Adrenal gland (tissue), 12 donors: ENCODE data around the gene TCEA3. TPM values are rescaled to one million over a fixed set of nuclear protein-coding genes. Genes with fewer than 3 reads are reported as not detected.
"Not testable (repeated sequence)": the region's sequence is repeated elsewhere in the genome, so short reads cannot be mapped to it uniquely, and the experiment has no call there.

Experiments used
- DNase-seq, 7 donors: peaks; one replicate each; pipeline ENCODE4 v3.0.0-alpha.2; 2019 to 2020
- H3K27ac ChIP-seq, 5 donors: fragments of 200-600 bp; sonication (generic) in 4 of 5; 1 replicate in 3 of 5; 2 replicates in 2 of 5; pipeline versions ENCODE4 v1.5.1 to v1.8.0; 2016 to 2020; ENCODE audit warnings: mild to moderate bottlenecking in 1 of 5
- H3K27me3 ChIP-seq: fragments of 200-600 bp; 2 replicates; pipeline ENCODE4 v1.8.0; 2021
- H3K36me3 ChIP-seq, 2 donors: fragments of 200-600 bp; replicated peaks in 1 of 2; 1 replicate in 1 of 2; 2 replicates in 1 of 2; pipeline versions ENCODE4 v1.5.1 to v1.8.0; 2018 to 2022
- H3K4me1 ChIP-seq, 2 donors: fragments of 200-600 bp; replicated peaks in 1 of 2; 1 replicate in 1 of 2; 2 replicates in 1 of 2; pipeline versions ENCODE4 v1.5.1 to v1.8.0; 2018 to 2021
- H3K4me3 ChIP-seq, 4 donors: fragments of 200-600 bp; sonication (generic) in 3 of 4; one replicate each; pipeline ENCODE4 v1.5.1; 2016 to 2018
- H3K9me3 ChIP-seq, 3 donors: fragments of 200-600 bp; sonication (generic) in 1 of 3; replicated peaks in 1 of 3; 1 replicate in 2 of 3; 2 replicates in 1 of 3; pipeline versions ENCODE4 v1.5.1 to v1.8.0; 2016 to 2021
- POLR2A ChIP-seq, 2 donors: fragments of 450-650 bp; IDR thresholded peaks; one replicate each; pipeline ENCODE4 v1.6.1; 2017; ENCODE audit warnings: antibody characterized with exemption in 2 of 2, mild to moderate bottlenecking in 2 of 2, moderate library complexity in 1 of 2
- WGBS, 4 donors: extraction: QIAGEN DNeasy Blood & Tissue Kit in 2 of 4; methylation state at CpG; one replicate each; pipeline versions ENCODE4 v1.1.5 to v1.1.7; 2013 to 2017; 5-methylcytosine and 5-hydroxymethylcytosine counted together
- intact Hi-C, 2 donors: fragments of 100-400 bp; cut with DNase I; formaldehyde crosslinking; loops; one replicate each; pipeline versions ENCODE4 v1.14.1 to v1.15.0; 2022 to 2023
- polyA plus RNA-seq, 3 donors: library from polyadenylated mRNA; stranded (reverse); fragments of 200-250 nt in 2 of 3; fragments of 350-450 nt in 1 of 3; fragmentation: Illumina TruSeq in 1 of 3; extraction: RNeasy Lipid Tissue Mini Kit (QIAGEN cat#74804) in 1 of 3; gene quantifications; one replicate each; pipeline ENCODE4 v1.2.3, GENCODE V29; 2013 to 2014
- total RNA-seq, 9 donors: library from RNA; depleted of rRNA in 4 of 9; stranded (reverse); fragments of >200 nt in 4 of 9; fragments of 120-200 nt in 1 of 9; fragmentation: NEBNext Ultra II Directional in 1 of 9; extraction: Animal tissue kit (Norgen Biotek cat#: 25700) in 1 of 9; gene quantifications; one replicate each; pipeline versions ENCODE4 v1.1.0 to v1.2.4, GENCODE V29; 2013 to 2023
- TF ChIP-seq, protein P1 (sequence below), 6 experiments: fragments of 450-650 bp in 4 of 6; fragments of 200-600 bp in 2 of 6; sonication (generic) in 1 of 6; IDR thresholded peaks; 1 replicate in 5 of 6; 2 replicates in 1 of 6; pipeline versions ENCODE4 v1.5.1 to v1.8.0; 2016 to 2021; ENCODE audit warnings: antibody characterized with exemption in 6 of 6, mild to moderate bottlenecking in 2 of 6, moderate library complexity in 1 of 6
- donor health status: healthy with polysubstance abuse.
- donor health status: Bipolar disorder and iron deficiency.
- donor health status: DM: yes; HTN: yes; CAD: no.
- donor health status: DM: no; HTN: no; CAD: no.
- donor health status: DM: no; HTN: no; CAD: no.
- donor health status: DM: yes; HTN: yes; CAD: no.

TCEA3 gene
- total and polyA plus RNA-seq, 12 donors, result 23.6 to 171 (median 115) TPM

GRCh38 chr1:23381233-23381885 is 43.2 kb downstream of the TCEA3 start:
- TF ChIP-seq POLR2A (IDR thresholded peaks at IDR 0.05), result no peak
- TF ChIP-seq, protein P1, sequence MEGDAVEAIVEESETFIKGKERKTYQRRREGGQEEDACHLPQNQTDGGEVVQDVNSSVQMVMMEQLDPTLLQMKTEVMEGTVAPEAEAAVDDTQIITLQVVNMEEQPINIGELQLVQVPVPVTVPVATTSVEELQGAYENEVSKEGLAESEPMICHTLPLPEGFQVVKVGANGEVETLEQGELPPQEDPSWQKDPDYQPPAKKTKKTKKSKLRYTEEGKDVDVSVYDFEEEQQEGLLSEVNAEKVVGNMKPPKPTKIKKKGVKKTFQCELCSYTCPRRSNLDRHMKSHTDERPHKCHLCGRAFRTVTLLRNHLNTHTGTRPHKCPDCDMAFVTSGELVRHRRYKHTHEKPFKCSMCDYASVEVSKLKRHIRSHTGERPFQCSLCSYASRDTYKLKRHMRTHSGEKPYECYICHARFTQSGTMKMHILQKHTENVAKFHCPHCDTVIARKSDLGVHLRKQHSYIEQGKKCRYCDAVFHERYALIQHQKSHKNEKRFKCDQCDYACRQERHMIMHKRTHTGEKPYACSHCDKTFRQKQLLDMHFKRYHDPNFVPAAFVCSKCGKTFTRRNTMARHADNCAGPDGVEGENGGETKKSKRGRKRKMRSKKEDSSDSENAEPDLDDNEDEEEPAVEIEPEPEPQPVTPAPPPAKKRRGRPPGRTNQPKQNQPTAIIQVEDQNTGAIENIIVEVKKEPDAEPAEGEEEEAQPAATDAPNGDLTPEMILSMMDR (IDR thresholded peaks at IDR 0.05), result no peak
- no peak overlapping the region for H3K27ac ChIP-seq
- intact Hi-C loops, result no loop called here
- DNase-seq, result no peak
- H3K4me3 ChIP-seq, result no peak overlapping the region
- peaks cover 0 to 8% of the 10 kb centered on the region in 2 donors for H3K36me3 ChIP-seq
- no peaks in the 10 kb centered on the region for H3K27me3 ChIP-seq
- H3K9me3 ChIP-seq, result no peaks in the 10 kb centered on the region
- WGBS, 4 donors, result 83 to 90% (median 88%) methylated on average over 5 of the region's 5 CpGs
- peaks cover 10 to 28% of the 10 kb centered on the region in 2 donors for H3K4me1 ChIP-seq

DNA sequence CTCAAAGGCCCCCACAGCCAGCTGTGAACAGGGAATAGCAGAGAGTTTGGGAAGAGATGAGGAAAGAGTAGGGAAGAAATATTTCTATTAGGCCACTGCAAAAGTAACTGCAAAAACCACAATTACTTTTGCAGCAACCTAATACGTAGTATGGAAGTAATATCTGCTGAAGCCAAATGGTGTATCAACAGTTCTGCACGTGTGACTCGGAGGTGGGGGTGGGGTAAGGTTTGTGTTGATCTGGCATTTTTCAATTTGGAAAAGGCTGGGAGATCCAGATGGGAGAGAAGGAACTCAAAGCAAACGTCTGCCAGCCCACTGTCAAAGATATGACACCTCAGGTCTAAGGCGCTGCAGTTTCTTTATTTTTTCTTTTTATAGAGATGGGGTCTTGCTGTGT is 43.8 kb downstream of the TCEA3 start:
- DNase-seq, result no peak
- Histone ChIP-seq H3K27me3 (no peaks in the 10 kb centered on the region), H3K4me1 (peaks cover 10 to 28% of the 10 kb centered on the region in 2 donors), H3K36me3 (peaks cover 0 to 7% of the 10 kb centered on the region in 2 donors), H3K27ac (no peak overlapping the region), H3K4me3 (no peak overlapping the region), H3K9me3 (no peaks in the 10 kb centered on the region)
- intact Hi-C loops, result no loop called here
- no peak for TF ChIP-seq POLR2A (IDR thresholded peaks at IDR 0.05)
- TF ChIP-seq, protein P1 (IDR thresholded peaks at IDR 0.05), result no peak
- WGBS, 4 donors, result 57 to 79% (median 61%) methylated on average over 4 to 5 of the region's 5 CpGs

- intact Hi-C loops, H3K36me3 ChIP-seq, H3K27me3 ChIP-seq, H3K4me3 ChIP-seq, H3K9me3 ChIP-seq, H3K27ac ChIP-seq: not testable (repeated sequence)
- 55 to 64% (median 60%) methylated on average over 4 of the region's 4 CpGs for WGBS, 4 donors
- H3K4me1 ChIP-seq, result peaks cover 10 to 28% of the 10 kb centered on the region in 2 donors
- peak in 1 of 7 donors; percentile 14 for DNase-seq
These were observed 44.3 kb downstream of the TCEA3 start for GRCh38 chr1:23380236-23380635.

DNA sequence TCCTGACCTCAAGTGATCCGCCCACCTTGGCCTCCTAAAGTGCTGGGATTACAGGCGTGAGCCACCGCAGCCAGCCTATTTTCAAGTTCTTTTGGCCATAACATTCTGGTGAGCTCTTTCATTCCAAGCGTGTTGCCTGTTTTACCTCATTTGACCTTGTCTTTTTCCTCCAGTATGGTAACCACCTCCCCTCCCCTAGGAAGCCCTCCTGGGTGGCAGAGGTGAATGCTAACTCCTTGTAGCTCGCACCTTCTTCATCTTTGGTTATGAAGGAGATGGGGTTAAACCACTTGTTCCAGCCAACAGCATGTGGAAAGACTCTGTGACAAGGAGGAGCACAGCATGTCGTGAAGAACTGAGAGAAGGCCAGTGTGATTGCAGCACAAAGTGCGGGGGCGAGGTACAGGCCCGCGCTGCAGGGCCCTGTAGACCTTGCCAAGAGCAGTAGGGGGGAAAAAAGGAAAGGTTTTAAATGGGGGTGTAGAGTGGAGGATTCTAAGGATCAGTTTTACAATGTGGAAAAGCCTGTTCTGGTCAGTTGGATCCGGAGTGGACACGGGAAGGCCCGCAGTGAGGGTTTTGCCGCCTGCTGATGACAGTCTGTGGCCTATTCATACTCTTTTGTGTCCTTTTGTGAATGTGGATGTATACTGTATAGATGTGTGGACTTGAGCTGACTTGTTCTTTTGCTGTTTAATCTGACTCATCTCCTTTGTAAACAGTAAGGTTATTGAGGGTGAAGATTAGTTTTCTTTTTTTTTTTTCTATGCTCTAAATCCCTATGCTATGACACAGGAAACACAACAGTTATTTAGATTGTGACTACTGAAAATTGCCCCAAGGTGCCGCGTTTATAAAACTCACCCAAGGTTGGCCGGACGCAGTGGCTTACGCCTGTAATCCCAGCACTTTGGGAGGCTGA is 47.4 kb downstream of the TCEA3 start:
- H3K4me3 ChIP-seq, result no peak overlapping the region
- peaks cover 14 to 25% of the 10 kb centered on the region in 2 donors for H3K4me1 ChIP-seq
- no peaks in the 10 kb centered on the region for H3K27me3 ChIP-seq
- no peaks in the 10 kb centered on the region for H3K9me3 ChIP-seq
- peak overlapping the region; percentile 19 to 88 (median 77) for H3K27ac ChIP-seq
- intact Hi-C loops, result no loop called here
- H3K36me3 ChIP-seq, result peaks cover 0 to under 1% of the 10 kb centered on the region in 2 donors
- DNase-seq, result peak in 6 of 7 donors; percentile 52 to 84 (median 64)
- WGBS, 4 donors, result 31 to 37% (median 32%) methylated on average over 19 of the region's 19 CpGs
- TF ChIP-seq POLR2A (IDR thresholded peaks at IDR 0.05), result peak in 1 of 2 donors; percentile 12
- TF ChIP-seq, protein P1 (IDR thresholded peaks at IDR 0.05), result no peak

DNA sequence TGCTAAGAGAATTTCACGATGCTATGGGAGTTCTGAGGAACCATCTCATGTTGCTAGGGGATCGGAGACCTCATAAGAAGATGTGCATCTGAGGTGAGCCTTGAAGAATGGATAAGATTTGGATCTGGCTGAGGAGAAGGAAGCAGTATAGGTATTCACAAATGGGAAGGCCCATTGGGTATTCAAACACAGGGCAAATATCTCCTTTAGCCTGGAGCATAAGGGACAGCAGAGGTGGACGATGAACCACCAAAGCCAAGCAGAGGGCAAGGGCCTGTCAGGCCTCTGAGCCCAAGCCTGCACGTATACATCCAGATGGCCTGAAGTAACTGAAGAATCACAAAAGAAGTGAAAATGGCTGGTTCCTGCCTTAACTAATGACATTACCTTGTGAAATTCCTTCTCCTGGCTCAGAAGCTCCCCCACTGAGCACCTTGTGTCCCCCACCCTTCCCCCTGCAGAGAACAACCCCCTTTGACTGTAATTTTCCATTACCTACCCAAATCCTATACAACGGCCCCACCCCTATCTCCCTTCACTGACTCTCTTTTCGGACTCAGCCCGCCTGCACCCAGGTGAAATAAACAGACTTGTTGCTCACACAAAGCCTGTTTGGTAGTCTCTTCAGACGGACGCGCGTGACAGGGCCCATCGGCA is 50.3 kb downstream of the TCEA3 start:
- H3K4me3 ChIP-seq, DNase-seq, H3K36me3 ChIP-seq, intact Hi-C loops, H3K27ac ChIP-seq, H3K9me3 ChIP-seq, H3K27me3 ChIP-seq: not testable (repeated sequence)
- 92 to 93% (median 92%) methylated on average over 12 of the region's 12 CpGs for WGBS, 4 donors
- H3K4me1 ChIP-seq, result peaks cover 32 to 49% of the 10 kb centered on the region in 2 donors
